ENCODE data around the gene VTI1A.

GRCh38 chr10:112753961-112754411, 307.0 kb downstream of the VTI1A start:
- TF ChIP-seq CEBPB (IDR thresholded peaks at IDR 0.05; ENCODE audit: low read depth, low read length): peak; percentile 48; the same call in 1 of the 2 replicates
- TF ChIP-seq POLR2A (IDR thresholded peaks at IDR 0.05; ENCODE audit: low read depth, low read length): no peak
- TF ChIP-seq CTCF (conservative IDR thresholded peaks at IDR 0.05; ENCODE audit: low read depth, low read length): no peak
- TF ChIP-seq SMC3 (IDR thresholded peaks at IDR 0.05; ENCODE audit: low read depth, low read length): no peak
- TF ChIP-seq RAD21 (IDR thresholded peaks at IDR 0.05; ENCODE audit: low read length): no peak

Measured in IMR-90 (cell line).